Hepatocyte (in vitro differentiated cells): Measurements from ENCODE around the gene MTFR1L.
"Not testable (repeated sequence)": the region's sequence is repeated elsewhere in the genome, so short reads cannot be mapped to it uniquely, and the experiment has no call there.

Source experiments
- EZH2 ChIP-seq: fragments of 200-600 bp; sonication (generic); IDR thresholded peaks from 2 replicates; pipeline ENCODE4 v1.6.1; 2016; ENCODE audit warnings: antibody characterized with exemption, mild to moderate bottlenecking, borderline replicate concordance
- EZH2phosphoT487 ChIP-seq: fragments of 200-600 bp; sonication (generic); IDR thresholded peaks from one replicate; pipeline ENCODE4 v1.6.1; 2018; ENCODE audit warnings: antibody characterized with exemption, mild to moderate bottlenecking, low read depth, moderate library complexity; ENCODE audit not compliant: unreplicated experiment, severe bottlenecking
- TF ChIP-seq, protein P1 (sequence below): fragments of 200-600 bp; sonication (generic); IDR thresholded peaks from 2 replicates; pipeline ENCODE4 v1.5.1; 2016; ENCODE audit warnings: antibody characterized with exemption, mild to moderate bottlenecking; ENCODE audit not compliant: poor library complexity

DNA sequence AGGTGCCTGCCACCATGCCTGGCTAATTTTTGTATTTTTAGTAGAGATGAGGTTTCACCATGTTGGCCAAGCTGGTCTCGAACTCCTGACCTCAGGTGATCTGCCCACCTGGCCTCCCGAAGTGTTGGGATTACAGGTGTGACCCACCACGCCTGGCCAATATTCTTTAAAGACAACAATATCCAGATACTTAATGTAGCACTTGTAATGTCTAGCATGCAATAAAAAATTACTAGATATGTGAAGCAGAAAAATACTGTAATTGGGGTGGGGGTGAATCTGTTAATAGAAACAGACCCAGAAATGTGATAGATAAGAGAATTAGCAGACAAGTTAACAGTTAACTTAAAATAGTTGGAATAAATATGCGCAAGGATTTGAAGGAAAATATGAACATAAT lies 20.1 kb downstream of the MTFR1L start:
- TF ChIP-seq, protein P1, sequence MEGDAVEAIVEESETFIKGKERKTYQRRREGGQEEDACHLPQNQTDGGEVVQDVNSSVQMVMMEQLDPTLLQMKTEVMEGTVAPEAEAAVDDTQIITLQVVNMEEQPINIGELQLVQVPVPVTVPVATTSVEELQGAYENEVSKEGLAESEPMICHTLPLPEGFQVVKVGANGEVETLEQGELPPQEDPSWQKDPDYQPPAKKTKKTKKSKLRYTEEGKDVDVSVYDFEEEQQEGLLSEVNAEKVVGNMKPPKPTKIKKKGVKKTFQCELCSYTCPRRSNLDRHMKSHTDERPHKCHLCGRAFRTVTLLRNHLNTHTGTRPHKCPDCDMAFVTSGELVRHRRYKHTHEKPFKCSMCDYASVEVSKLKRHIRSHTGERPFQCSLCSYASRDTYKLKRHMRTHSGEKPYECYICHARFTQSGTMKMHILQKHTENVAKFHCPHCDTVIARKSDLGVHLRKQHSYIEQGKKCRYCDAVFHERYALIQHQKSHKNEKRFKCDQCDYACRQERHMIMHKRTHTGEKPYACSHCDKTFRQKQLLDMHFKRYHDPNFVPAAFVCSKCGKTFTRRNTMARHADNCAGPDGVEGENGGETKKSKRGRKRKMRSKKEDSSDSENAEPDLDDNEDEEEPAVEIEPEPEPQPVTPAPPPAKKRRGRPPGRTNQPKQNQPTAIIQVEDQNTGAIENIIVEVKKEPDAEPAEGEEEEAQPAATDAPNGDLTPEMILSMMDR = not testable (repeated sequence)
- not testable (repeated sequence) for TF ChIP-seq EZH2, EZH2phosphoT487
